ENCODE results near the gene USF1. TPM values are rescaled to one million over a fixed set of nuclear protein-coding genes. Genes with fewer than 3 reads are reported as not detected.
"Not testable (repeated sequence)": the region's sequence is repeated elsewhere in the genome, so short reads cannot be mapped to it uniquely, and the experiment has no call there.

The USF1 gene
- total RNA-seq, 1 donor from 2014 or later, result 31.7 TPM

DNA sequence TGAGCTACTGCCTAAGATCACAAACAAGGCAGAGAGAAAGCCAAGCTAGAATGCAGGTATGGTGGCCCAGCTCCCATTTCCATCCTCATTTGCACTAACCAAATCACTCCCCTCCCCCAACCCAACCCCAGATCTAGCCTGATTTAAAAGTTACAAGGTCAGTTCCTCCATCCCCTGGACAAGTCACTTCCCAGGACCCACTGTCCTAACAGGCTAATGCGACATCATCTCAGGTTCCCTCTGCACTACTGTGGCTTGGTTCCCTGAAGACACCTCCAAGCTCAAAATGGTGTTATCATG, 27.2 kb downstream of the USF1 start:
- DNase-seq, result no peak
- Histone ChIP-seq H3K9me3 (replicated peaks) (no peaks in the 10 kb centered on the region), H3K4me1 (peaks cover 57% of the 10 kb centered on the region), H3K4me3 (no peak overlapping the region), H3K27me3 (ENCODE audit: low read depth) (peaks cover 4% of the 10 kb centered on the region), H3K27ac (replicated peaks) (peak overlapping the region; percentile 23), H3K36me3 (no peaks in the 10 kb centered on the region)
- TF ChIP-seq, protein P1, sequence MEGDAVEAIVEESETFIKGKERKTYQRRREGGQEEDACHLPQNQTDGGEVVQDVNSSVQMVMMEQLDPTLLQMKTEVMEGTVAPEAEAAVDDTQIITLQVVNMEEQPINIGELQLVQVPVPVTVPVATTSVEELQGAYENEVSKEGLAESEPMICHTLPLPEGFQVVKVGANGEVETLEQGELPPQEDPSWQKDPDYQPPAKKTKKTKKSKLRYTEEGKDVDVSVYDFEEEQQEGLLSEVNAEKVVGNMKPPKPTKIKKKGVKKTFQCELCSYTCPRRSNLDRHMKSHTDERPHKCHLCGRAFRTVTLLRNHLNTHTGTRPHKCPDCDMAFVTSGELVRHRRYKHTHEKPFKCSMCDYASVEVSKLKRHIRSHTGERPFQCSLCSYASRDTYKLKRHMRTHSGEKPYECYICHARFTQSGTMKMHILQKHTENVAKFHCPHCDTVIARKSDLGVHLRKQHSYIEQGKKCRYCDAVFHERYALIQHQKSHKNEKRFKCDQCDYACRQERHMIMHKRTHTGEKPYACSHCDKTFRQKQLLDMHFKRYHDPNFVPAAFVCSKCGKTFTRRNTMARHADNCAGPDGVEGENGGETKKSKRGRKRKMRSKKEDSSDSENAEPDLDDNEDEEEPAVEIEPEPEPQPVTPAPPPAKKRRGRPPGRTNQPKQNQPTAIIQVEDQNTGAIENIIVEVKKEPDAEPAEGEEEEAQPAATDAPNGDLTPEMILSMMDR (IDR thresholded peaks at IDR 0.05; ENCODE audit: borderline replicate concordance), result no peak
- intact Hi-C loops (cut with micrococcal nuclease), result no loop called here

DNA sequence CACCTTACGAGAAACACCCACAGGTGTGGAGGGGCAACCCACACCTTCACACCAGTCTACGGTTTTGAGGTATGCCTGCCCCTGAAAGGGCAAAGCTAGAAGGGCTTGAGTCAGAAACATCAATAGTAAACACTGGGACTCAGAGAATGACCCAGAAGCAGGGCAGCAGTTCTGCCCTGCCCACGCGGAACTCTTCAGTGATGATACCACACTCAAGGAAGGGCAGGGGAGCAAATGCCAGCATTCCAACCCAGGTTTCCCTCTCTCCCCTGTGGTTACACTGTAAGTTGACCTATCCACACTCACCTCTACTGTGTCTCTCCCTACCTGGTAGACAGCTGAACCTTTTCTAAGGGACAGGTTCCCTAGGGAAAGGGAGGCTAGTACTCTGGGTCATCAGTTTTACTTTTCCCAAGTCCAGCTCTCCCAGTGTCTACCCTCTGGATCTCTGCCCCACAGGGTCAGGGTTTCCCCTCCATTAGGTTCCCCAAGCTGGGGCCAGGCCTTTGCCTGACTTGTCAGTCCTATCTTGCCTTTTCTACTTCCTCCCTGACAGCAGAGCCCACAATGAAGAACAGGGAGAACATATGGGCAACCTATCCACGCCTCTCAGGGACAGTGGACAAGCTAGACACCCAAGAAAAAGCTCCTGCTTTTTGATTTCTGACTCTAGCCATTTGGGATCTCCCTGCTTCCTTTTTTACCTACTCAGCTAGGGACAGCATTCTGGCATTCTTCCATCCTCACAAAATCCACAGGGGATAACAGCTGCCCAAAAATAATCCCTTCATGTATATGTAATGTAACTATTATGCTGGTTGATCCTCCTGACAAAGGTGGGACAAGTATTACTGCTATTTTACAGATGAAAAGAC, 27.8 kb downstream of the USF1 start:
- DNase-seq, result no peak
- Histone ChIP-seq H3K36me3 (no peaks in the 10 kb centered on the region), H3K4me1 (peaks cover 63% of the 10 kb centered on the region), H3K27ac (replicated peaks) (peak overlapping the region; percentile 23), H3K4me3 (no peak overlapping the region), H3K9me3 (replicated peaks) (no peaks in the 10 kb centered on the region), H3K27me3 (ENCODE audit: low read depth) (peaks cover 4% of the 10 kb centered on the region)
- TF ChIP-seq, protein P1 (IDR thresholded peaks at IDR 0.05; ENCODE audit: borderline replicate concordance), result no peak
- intact Hi-C loops (cut with micrococcal nuclease), result no loop called here

DNA sequence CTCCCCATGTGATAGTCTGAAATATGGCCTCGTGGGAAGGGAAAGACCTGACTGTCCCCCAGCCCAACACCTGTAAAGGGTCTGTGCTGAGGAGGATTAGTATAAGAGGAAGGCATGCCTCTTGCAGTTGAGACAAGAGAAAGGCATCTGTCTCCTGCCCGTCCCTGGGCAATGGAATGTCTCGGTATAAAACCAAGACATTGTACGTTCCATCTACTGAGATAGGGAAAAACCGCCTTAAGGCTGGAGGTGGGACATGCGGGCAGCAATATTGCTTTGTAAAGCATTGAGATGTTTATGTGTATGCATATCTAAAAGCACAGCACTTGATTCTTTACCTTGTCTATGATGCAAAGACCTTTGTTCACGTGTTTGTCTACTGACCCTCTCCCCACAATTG, 28.6 kb downstream of the USF1 start:
- intact Hi-C loops (cut with micrococcal nuclease); H3K9me3 ChIP-seq (replicated peaks); H3K27me3 ChIP-seq (ENCODE audit: low read depth); DNase-seq; H3K36me3 ChIP-seq; H3K4me3 ChIP-seq; H3K27ac ChIP-seq (replicated peaks): not testable (repeated sequence)
- H3K4me1 ChIP-seq, result peaks cover 68% of the 10 kb centered on the region

DNA sequence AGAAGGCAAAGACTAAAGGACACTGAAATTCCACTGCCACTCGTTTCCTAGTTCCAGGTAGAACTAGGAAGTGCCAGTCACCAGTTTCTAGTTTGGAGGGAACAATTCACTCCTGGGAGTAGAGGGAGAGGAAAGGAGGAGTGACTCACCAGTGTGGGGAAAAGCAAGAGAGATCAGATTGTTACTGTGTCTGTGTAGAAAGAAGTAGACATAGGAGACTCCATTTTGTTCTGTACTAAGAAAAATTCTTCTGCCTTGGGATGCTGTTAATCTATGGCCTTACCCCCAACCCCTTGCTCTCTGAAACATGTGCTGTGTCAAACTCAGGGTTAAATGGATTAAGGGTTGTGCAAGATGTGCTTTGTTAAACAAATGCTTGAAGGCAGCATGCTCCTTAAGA, 29.1 kb downstream of the USF1 start:
- H3K4me3 ChIP-seq; H3K27me3 ChIP-seq (ENCODE audit: low read depth); intact Hi-C loops (cut with micrococcal nuclease); H3K27ac ChIP-seq (replicated peaks); H3K9me3 ChIP-seq (replicated peaks); DNase-seq; H3K36me3 ChIP-seq: not testable (repeated sequence)
- peaks cover 67% of the 10 kb centered on the region for H3K4me1 ChIP-seq

DNA sequence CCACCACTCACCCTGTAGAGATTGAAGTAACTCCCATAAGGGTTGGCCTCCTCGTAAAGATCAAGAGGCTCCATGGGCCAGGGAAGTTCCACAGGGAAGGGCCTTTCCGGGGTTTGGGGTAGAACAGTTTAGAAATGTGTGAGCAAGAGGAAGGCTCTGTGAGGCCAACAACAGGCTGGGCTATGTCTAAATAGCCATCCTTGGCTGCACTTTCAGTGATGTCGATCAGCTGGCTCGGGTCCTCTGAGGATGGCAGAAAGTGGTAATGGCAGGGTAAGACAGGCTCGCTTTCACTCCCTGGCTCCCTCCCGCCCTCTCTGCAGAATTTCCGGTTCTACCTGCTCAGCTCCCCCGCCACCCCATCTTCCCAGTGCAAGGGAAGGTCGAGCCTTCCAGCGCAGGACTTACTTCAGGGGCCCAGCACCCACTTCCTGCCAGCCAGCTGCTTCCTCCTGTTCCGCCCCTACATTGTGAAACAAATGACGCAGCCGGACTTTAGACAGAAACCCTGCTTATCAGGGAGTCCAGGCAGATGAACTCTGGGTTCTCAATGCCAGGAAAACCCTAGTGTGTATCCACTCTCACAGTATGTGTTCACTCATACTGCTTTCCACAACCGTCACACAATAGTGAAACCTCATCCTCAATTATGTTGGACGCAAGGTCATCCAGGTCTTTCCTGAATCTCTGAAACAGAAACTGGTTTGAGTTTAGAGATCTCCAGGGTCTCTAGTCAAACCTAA, 32.1 kb downstream of the USF1 start:
- Histone ChIP-seq H3K9me3 (replicated peaks) (no peaks in the 10 kb centered on the region), H3K4me3 (peak overlapping the region; percentile 50), H3K27ac (replicated peaks) (peak overlapping the region; percentile 91), H3K4me1 (peaks cover 40% of the 10 kb centered on the region), H3K27me3 (ENCODE audit: low read depth) (no peaks in the 10 kb centered on the region), H3K36me3 (no peaks in the 10 kb centered on the region)
- DNase-seq, result peak; percentile 78
- TF ChIP-seq, protein P1 (IDR thresholded peaks at IDR 0.05; ENCODE audit: borderline replicate concordance), result no peak
- intact Hi-C loops (cut with micrococcal nuclease), result no loop called here

DNA sequence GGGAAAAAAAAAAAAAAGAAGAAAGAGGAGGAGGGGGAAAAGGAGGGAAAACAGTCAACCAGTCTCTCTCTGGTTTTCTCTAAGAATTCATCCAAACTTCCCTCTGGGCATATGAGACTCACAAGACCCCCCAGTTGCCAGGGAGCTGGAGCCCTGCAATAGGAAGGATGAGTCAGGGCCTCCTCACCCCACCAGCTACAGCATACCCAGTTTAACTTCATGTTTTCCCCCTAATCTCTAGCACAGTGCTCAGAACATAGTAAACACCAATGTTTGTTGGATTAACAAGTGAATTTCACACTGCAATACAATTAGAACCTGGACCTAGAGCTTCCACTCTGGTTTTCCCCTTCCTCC, 32.7 kb downstream of the USF1 start:
- Histone ChIP-seq H3K27ac (replicated peaks) (peak overlapping the region; percentile 91), H3K36me3 (no peaks in the 10 kb centered on the region), H3K4me3 (peak overlapping the region; percentile 50), H3K9me3 (replicated peaks) (no peaks in the 10 kb centered on the region), H3K4me1 (peaks cover 34% of the 10 kb centered on the region), H3K27me3 (ENCODE audit: low read depth) (no peaks in the 10 kb centered on the region)
- intact Hi-C loops (cut with micrococcal nuclease), result no loop called here
- no peak for DNase-seq
- TF ChIP-seq, protein P1 (IDR thresholded peaks at IDR 0.05; ENCODE audit: borderline replicate concordance), result no peak

All from left ventricle myocardium inferior (tissue), 1 donor.